Stomach (tissue), 4 donors: ENCODE measurements around the gene REM1.

Experiments
- EP300 ChIP-seq: sonication (generic); formaldehyde crosslinking; IDR thresholded peaks from one replicate; pipeline ENCODE4 v1.6.1; 2017; ENCODE audit warnings: antibody characterized with exemption
- POLR2A ChIP-seq, 4 donors: fragments of 450-650 bp; IDR thresholded peaks; one replicate each; pipeline ENCODE4 v1.6.1; 2016; ENCODE audit warnings: antibody characterized with exemption in 4 of 4, control low read depth in 2 of 4, mild to moderate bottlenecking in 1 of 4, moderate library complexity in 1 of 4
- POLR2AphosphoS5 ChIP-seq, 3 donors: sonication (generic); formaldehyde crosslinking; IDR thresholded peaks; one replicate each; pipeline ENCODE4 v1.6.1; 2016; ENCODE audit warnings: antibody characterized with exemption in 3 of 3
- TF ChIP-seq, protein P1 (sequence below), 7 experiments: fragments of 450-650 bp in 4 of 7; fragments of 200-600 bp in 3 of 7; sonication (generic) in 3 of 7; IDR thresholded peaks; one replicate each; pipeline ENCODE4 v1.5.1; 2016 to 2019; ENCODE audit warnings: antibody characterized with exemption in 7 of 7, control low read depth in 2 of 7, mild to moderate bottlenecking in 1 of 7

DNA sequence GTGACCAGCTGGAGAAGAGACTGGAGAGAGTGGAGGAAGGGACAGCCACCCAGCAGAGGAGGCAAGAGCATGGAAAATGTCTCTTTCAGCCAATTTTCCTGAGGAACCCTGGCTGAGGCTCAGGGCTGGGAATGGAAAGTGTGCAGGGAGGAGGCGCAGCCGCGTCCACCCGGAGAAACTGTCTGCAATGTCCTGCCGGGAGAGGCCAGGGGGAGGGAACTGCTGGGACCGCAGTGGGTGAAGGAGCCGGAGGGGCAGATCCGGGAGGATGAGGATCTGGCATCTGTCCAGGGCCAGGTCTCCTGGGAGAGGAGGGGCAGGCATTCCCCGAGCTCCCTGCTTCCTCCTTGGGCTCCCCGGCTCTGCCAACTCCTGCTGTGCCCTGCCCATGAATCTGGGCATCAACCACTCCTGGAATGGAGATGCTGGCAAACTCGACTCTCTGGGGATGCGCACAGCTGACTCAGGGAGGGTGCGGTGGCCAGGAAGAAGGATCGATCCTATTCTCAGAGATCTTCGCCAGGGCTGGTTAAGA lies 21.7 kb downstream of the REM1 start:
- TF ChIP-seq, protein P1, sequence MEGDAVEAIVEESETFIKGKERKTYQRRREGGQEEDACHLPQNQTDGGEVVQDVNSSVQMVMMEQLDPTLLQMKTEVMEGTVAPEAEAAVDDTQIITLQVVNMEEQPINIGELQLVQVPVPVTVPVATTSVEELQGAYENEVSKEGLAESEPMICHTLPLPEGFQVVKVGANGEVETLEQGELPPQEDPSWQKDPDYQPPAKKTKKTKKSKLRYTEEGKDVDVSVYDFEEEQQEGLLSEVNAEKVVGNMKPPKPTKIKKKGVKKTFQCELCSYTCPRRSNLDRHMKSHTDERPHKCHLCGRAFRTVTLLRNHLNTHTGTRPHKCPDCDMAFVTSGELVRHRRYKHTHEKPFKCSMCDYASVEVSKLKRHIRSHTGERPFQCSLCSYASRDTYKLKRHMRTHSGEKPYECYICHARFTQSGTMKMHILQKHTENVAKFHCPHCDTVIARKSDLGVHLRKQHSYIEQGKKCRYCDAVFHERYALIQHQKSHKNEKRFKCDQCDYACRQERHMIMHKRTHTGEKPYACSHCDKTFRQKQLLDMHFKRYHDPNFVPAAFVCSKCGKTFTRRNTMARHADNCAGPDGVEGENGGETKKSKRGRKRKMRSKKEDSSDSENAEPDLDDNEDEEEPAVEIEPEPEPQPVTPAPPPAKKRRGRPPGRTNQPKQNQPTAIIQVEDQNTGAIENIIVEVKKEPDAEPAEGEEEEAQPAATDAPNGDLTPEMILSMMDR (IDR thresholded peaks at IDR 0.05), result no peak
- TF ChIP-seq POLR2A (IDR thresholded peaks at IDR 0.05) (no peak), EP300 (no peak), POLR2AphosphoS5 (IDR thresholded peaks at IDR 0.05) (no peak)
